DOHH2 (cell line): ENCODE results near the gene USH1G.

Experiments used
- H3F3A ChIP-seq: fragments of 200-600 bp; sonication (generic), shearing (Covaris generic); 2 replicates; pipeline ENCODE4 v1.6.0; 2016; ENCODE audit warnings: antibody characterized with exemption, mild to moderate bottlenecking; ENCODE audit not compliant: control insufficient read depth, insufficient read depth
- H3K27ac ChIP-seq: fragments of 200-600 bp; sonication (generic); 2 replicates; pipeline ENCODE4 v1.5.1; 2014; ENCODE audit warnings: low read depth, mild to moderate bottlenecking, low read length, moderate library complexity
- H3K27me3 ChIP-seq: fragments of 200-600 bp; sonication (generic); 2 replicates; pipeline ENCODE4 v1.6.1; 2014; ENCODE audit warnings: mild to moderate bottlenecking, low read length, mixed read lengths; ENCODE audit not compliant: control insufficient read depth
- H3K36me3 ChIP-seq: fragments of 200-600 bp; sonication (generic); 2 replicates; pipeline ENCODE4 v1.6.1; 2014; ENCODE audit warnings: mild to moderate bottlenecking, low read length, moderate library complexity, mixed read lengths; ENCODE audit not compliant: control insufficient read depth
- H3K4me1 ChIP-seq: fragments of 200-600 bp; sonication (generic); 2 replicates; pipeline ENCODE4 v1.6.1; 2014; ENCODE audit warnings: mild to moderate bottlenecking, low read length, mixed read lengths; ENCODE audit not compliant: control insufficient read depth
- H3K4me2 ChIP-seq: fragments of 200-600 bp; sonication (generic); 2 replicates; pipeline ENCODE4 v1.6.0; 2014; ENCODE audit warnings: mild to moderate bottlenecking, low read length, moderate library complexity
- H3K4me3 ChIP-seq: fragments of 200-600 bp; sonication (generic); 2 replicates; pipeline ENCODE4 v1.5.1; 2014; ENCODE audit warnings: mild to moderate bottlenecking, low read length, mixed read lengths
- H3K79me2 ChIP-seq: fragments of 200-600 bp; sonication (generic); 2 replicates; pipeline ENCODE4 v1.6.1; 2014; ENCODE audit warnings: mild to moderate bottlenecking, low read length, mixed read lengths; ENCODE audit not compliant: control insufficient read depth
- H3K9me2 ChIP-seq: fragments of 200-600 bp; sonication (generic); replicated peaks from 2 replicates; pipeline ENCODE4 v1.6.1; 2014; ENCODE audit warnings: mild to moderate bottlenecking, low read length, mixed read lengths; ENCODE audit not compliant: control insufficient read depth
- H3K9me3 ChIP-seq: fragments of 200-600 bp; sonication (generic); 2 replicates; pipeline ENCODE4 v1.6.1; 2014; ENCODE audit warnings: antibody characterized with exemption, low read length, mixed read lengths; ENCODE audit not compliant: control insufficient read depth, insufficient read depth
- H4K20me1 ChIP-seq: fragments of 200-600 bp; sonication (generic); 2 replicates; pipeline ENCODE4 v1.6.0; 2014; ENCODE audit warnings: low read depth, mild to moderate bottlenecking, antibody characterized with exemption, low read length, moderate library complexity; ENCODE audit not compliant: control insufficient read depth, insufficient read depth
- EZH2phosphoT487 ChIP-seq: fragments of 200-600 bp; sonication (generic); IDR thresholded peaks from 2 replicates; pipeline ENCODE4 v1.6.1; 2017; ENCODE audit warnings: borderline replicate concordance, mild to moderate bottlenecking, antibody characterized with exemption, low read length, moderate library complexity, mixed read lengths
- TF ChIP-seq, protein P1 (sequence below): fragments of 200-600 bp; sonication (generic); IDR thresholded peaks from one replicate; pipeline ENCODE4 v1.5.1; 2014; ENCODE audit warnings: antibody characterized with exemption, mild to moderate bottlenecking, low read depth, low read length; ENCODE audit not compliant: poor library complexity, severe bottlenecking

USH1G gene

GRCh38 chr17:74883241-74883745, 39.8 kb downstream of the USH1G start:
- Histone ChIP-seq H3K27me3 (peaks cover 7% of the 10 kb centered on the region; the same call in 1 of the 2 replicates), H3K4me1 (no peaks in the 10 kb centered on the region), H3F3A (no peaks in the 10 kb centered on the region), H3K4me3 (no peak overlapping the region), H3K9me3 (no peaks in the 10 kb centered on the region), H3K79me2 (no peaks in the 10 kb centered on the region), H4K20me1 (no peaks in the 10 kb centered on the region), H3K4me2 (no peak overlapping the region), H3K27ac (no peak overlapping the region), H3K9me2 (no peaks in the 10 kb centered on the region), H3K36me3 (no peaks in the 10 kb centered on the region)
- TF ChIP-seq EZH2phosphoT487: no peak
- TF ChIP-seq, protein P1, sequence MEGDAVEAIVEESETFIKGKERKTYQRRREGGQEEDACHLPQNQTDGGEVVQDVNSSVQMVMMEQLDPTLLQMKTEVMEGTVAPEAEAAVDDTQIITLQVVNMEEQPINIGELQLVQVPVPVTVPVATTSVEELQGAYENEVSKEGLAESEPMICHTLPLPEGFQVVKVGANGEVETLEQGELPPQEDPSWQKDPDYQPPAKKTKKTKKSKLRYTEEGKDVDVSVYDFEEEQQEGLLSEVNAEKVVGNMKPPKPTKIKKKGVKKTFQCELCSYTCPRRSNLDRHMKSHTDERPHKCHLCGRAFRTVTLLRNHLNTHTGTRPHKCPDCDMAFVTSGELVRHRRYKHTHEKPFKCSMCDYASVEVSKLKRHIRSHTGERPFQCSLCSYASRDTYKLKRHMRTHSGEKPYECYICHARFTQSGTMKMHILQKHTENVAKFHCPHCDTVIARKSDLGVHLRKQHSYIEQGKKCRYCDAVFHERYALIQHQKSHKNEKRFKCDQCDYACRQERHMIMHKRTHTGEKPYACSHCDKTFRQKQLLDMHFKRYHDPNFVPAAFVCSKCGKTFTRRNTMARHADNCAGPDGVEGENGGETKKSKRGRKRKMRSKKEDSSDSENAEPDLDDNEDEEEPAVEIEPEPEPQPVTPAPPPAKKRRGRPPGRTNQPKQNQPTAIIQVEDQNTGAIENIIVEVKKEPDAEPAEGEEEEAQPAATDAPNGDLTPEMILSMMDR: no peak

GRCh38 chr17:74882517-74883240, 40.4 kb downstream of the USH1G start:
- H3K36me3 ChIP-seq: no peaks in the 10 kb centered on the region
- H3K9me3 ChIP-seq: no peaks in the 10 kb centered on the region
- H4K20me1 ChIP-seq: no peaks in the 10 kb centered on the region
- peaks cover 7% of the 10 kb centered on the region; the same call in 1 of the 2 replicates for H3K27me3 ChIP-seq
- H3K4me3 ChIP-seq: no peak overlapping the region
- H3K9me2 ChIP-seq: no peaks in the 10 kb centered on the region
- H3K4me1 ChIP-seq: no peaks in the 10 kb centered on the region
- no peak overlapping the region for H3K4me2 ChIP-seq
- H3K27ac ChIP-seq: no peak overlapping the region
- TF ChIP-seq, protein P1: no peak
- TF ChIP-seq EZH2phosphoT487: no peak
- H3K79me2 ChIP-seq: no peaks in the 10 kb centered on the region
- no peaks in the 10 kb centered on the region for H3F3A ChIP-seq

- Histone ChIP-seq H4K20me1 (no peaks in the 10 kb centered on the region), H3K9me3 (no peaks in the 10 kb centered on the region), H3K4me3 (no peak overlapping the region), H3K4me2 (no peak overlapping the region), H3K4me1 (no peaks in the 10 kb centered on the region), H3K36me3 (no peaks in the 10 kb centered on the region), H3F3A (no peaks in the 10 kb centered on the region), H3K9me2 (no peaks in the 10 kb centered on the region), H3K79me2 (no peaks in the 10 kb centered on the region), H3K27me3 (peaks cover 3% of the 10 kb centered on the region; the same call in 1 of the 2 replicates), H3K27ac (no peak overlapping the region)
- TF ChIP-seq, protein P1: no peak
- TF ChIP-seq EZH2phosphoT487: no peak
Measured at GRCh38 chr17:74881073-74881472, 42.0 kb downstream of the USH1G start.
